GM21515 (cell line): ENCODE measurements around the gene GOLGA8B.
A peak's percentile ranks its signal among the peaks of the same experiment; 100 is the strongest.
"Not testable (repeated sequence)": the region's sequence is repeated elsewhere in the genome, so short reads cannot be mapped to it uniquely, and the experiment has no call there.

ENCODE experiments used
- ATAC-seq: cut with Tn5 transposase; IDR thresholded peaks from one replicate; pipeline ENCODE4 v1.9.1; 2021; ENCODE audit not compliant: unreplicated experiment

The GOLGA8B gene

DNA sequence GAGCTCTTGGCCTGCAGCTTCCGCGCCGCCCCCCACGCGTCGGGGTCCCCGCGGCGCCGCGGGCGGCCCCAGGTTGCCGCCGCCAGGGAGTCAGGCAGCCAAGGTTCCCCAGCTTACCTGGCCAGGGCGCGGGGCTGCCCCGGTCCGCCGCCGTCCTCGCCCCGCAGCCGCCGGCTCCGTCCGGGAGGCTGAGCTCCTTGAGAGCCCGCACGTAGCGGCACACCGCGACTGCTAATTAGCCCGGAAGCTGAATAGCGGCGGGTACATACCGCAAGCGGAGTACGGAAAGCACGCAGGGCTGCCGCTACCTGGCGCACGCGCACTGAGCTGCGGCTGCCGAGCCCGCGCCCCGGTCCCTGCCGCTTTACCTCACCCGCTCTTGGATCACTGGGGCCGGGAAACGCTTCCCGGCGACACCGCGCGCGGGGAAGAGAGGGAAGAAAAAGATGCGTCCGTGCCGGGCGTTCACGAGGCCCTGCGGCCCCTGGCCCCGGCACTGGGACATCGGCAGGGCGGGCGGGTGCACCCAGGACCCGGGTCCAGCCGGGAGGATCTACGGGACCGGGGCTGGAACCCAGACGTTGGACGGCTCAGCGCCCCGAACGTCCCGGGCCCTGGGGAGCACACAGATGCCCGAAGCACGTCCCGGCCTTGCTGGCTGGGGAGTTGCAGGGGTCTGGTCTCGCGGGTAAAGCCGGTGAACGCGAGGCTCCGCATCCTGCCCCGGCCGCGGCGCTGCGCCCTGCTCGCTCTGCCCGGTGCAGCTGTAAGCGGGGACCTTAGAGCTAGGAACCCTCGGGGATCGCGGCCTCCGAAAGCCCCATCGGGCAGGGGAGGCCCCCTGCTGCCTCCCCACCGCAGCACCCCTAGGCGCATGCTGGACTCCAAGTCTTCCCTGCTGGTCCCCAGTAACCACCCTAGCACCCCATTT is at the start of gene GOLGA8B:
TSS of gene GOLGA8B (minus strand) at position 253 of the 931 bp plus-strand sequence. CDS start 47,739 bp downstream, outside the sequence.
- ATAC-seq = peak; percentile 72

DNA sequence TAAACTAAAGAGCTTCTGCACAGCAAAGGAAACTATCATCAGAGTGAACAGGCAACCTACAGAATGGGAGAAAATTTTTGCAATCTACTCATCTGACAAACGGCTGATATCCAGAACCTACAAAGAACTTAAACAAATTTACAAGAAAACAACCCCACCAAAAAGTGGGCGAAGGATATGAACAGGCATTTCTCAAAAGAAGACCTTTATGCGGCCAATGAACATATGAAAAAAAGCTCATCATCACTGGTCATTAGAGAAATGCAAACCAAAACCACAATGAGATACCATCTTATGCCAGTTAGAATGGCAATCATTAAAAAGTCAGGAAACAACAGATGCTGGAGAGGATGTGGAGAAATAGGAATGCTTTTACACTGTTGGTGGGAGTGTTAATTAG is 49.7 kb upstream of the GOLGA8B start:
- ATAC-seq = not testable (repeated sequence)

- no peak for ATAC-seq
Measured at GRCh38 chr15:34628577-34629152, 45.2 kb upstream of the GOLGA8B start.

- no peak for ATAC-seq
Measured at GRCh38 chr15:34625007-34625406, 41.6 kb upstream of the GOLGA8B start.

DNA sequence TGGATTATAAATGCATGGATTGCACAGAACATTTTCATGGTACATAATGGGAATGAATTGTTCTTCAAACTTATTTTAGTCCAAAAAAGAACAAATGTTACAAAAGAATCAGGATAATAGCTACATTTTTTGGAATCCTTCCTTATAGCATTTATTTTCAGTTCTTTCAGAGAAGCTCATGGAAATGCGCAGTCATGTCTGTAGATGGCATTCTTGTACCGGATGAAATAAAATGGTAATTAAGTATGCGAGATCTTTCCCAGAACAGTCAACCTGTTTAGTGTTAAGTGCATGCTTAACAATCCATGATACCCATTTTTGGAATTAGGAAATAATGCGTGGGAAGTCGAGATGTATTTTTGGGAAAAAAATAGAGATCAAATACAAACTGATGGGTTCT is 38.2 kb upstream of the GOLGA8B start:
- no peak for ATAC-seq

DNA sequence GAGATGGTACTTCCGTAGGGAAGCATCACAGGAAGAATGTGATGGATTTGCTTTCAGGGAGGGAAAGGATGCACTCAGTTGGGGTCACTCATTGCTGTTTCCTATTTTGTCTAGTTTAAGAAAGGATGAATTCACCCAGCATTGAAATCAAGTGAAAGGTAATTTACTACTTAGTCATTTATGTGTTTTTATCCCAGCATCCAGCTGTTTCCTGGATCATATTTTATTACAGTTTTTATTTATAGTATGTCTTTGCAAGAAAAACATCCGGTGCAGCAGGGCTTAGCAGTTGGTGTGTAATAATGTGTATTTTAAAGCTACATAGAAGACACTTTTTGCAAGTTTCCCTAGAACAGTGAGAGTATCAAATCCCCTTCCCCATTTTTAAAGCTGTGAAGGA is 37.4 kb upstream of the GOLGA8B start:
- ATAC-seq = no peak

DNA sequence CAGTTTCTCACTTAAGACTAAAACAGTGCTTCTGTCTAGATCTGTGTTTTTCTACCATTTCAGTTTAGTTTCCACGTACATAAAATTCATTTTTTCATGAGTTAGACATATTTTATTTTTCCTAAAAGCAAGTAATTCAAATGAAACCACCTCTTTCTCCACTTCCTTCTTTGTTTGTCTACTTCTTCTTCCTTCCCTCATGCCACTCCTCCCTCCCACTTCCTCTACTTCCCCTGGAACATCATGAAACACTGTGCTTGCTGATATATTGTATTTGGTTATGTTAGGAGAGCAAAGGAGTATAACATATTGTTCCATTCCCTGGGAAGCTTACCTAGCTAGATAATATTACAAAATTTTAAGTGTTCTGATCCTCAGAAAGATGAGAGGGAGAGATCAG is 36.7 kb upstream of the GOLGA8B start:
- ATAC-seq = no peak

GRCh38 chr15:34619151-34619550 is 35.7 kb upstream of the GOLGA8B start:
- ATAC-seq = no peak

- ATAC-seq = no peak
Measured at GRCh38 chr15:34618073-34618472, 34.6 kb upstream of the GOLGA8B start.

GRCh38 chr15:34616613-34617012 is 33.2 kb upstream of the GOLGA8B start:
- no peak for ATAC-seq

DNA sequence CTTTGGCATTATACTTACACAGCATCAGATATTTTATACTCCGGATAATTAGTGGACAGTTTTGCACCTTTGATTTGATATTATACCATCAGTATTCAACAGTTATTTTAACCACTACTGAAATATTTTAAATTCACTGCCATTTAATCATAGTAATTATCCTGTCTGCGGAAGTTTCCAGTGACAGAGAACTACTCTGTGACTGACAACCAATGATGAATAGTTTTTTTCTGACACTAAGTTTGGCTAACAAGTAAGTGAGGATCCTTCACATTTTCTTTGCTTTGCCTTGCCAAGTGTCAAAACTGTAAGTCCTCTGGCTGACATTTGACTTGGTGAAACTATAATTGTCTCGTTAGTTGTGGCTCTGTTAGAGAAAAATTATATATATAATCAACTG is 30.5 kb upstream of the GOLGA8B start:
- no peak for ATAC-seq

- no peak for ATAC-seq
Measured at GRCh38 chr15:34613301-34613700, 29.9 kb upstream of the GOLGA8B start.

GRCh38 chr15:34610354-34610753 is 26.9 kb upstream of the GOLGA8B start:
- ATAC-seq = no peak

GRCh38 chr15:34609102-34610057 is 25.9 kb upstream of the GOLGA8B start:
- no peak for ATAC-seq

- ATAC-seq = no peak
Measured at GRCh38 chr15:34608517-34608916, 25.1 kb upstream of the GOLGA8B start.

- ATAC-seq = no peak
Measured at GRCh38 chr15:34607832-34608231, 24.4 kb upstream of the GOLGA8B start.

- ATAC-seq = no peak
Measured at GRCh38 chr15:34606545-34606944, 23.1 kb upstream of the GOLGA8B start.

- no peak for ATAC-seq
Measured at GRCh38 chr15:34606131-34606530, 22.7 kb upstream of the GOLGA8B start.

GRCh38 chr15:34603095-34603494 is 19.6 kb upstream of the GOLGA8B start:
- ATAC-seq = no peak

- ATAC-seq = no peak
Measured at GRCh38 chr15:34600923-34601322, 17.5 kb upstream of the GOLGA8B start.
